ENCODE measurements around the gene TFF1. TPM values are rescaled to one million over a fixed set of nuclear protein-coding genes. Genes with fewer than 3 reads are reported as not detected.

The TFF1 gene
- not detected for total RNA-seq

- H3K36me3 ChIP-seq: no peaks in the 10 kb centered on the region
- peaks cover 8 to 14% of the 10 kb centered on the region in 2 donors for H3K4me1 ChIP-seq
- H3K4me3 ChIP-seq (replicated peaks in 1 of 3): no peak within 1 kb of the TSS
- no peak within 1 kb of the TSS for H3K27ac ChIP-seq
- no peak for DNase-seq
- WGBS, 2 donors: 84 to 96% methylated on average over 16 to 18 of the region's 19 CpGs
- no peaks in the 10 kb centered on the region for H3K27me3 ChIP-seq
- TF ChIP-seq POLR2A (IDR thresholded peaks at IDR 0.05): no peak
- TF ChIP-seq CTCF (IDR thresholded peaks at IDR 0.05): no peak
- H3K9me3 ChIP-seq: no peaks in the 10 kb centered on the region
- intact Hi-C loops (cut with DNase I): no loop called here
Observed at GRCh38 chr21:42366292-42367010, at the start of gene TFF1. TFF1 (minus strand) TSS chr21:42366535; CDS start chr21:42366495, 40 bp downstream.

- H3K36me3 ChIP-seq: no peaks in the 10 kb centered on the region
- H3K9me3 ChIP-seq: no peaks in the 10 kb centered on the region
- H3K27me3 ChIP-seq: no peaks in the 10 kb centered on the region
- intact Hi-C loops (cut with DNase I): no loop called here
- no peak overlapping the region for H3K4me3 ChIP-seq (replicated peaks in 1 of 3)
- WGBS, 2 donors: 66 to 67% methylated on average over 24 to 27 of the region's 27 CpGs
- H3K27ac ChIP-seq: no peak overlapping the region
- DNase-seq: peak in 1 of 2 donors; percentile 17
- TF ChIP-seq POLR2A (IDR thresholded peaks at IDR 0.05) (no peak), CTCF (IDR thresholded peaks at IDR 0.05) (no peak)
- H3K4me1 ChIP-seq: peaks cover 0 to 5% of the 10 kb centered on the region in 2 donors
Observed at GRCh38 chr21:42414928-42415769, 48.8 kb upstream of the TFF1 start.

GRCh38 chr21:42414553-42414927, 48.2 kb upstream of the TFF1 start:
- 92 to 99% methylated on average over 7 to 8 of the region's 8 CpGs for WGBS, 2 donors
- H3K4me3 ChIP-seq (replicated peaks in 1 of 3): no peak overlapping the region
- no peak for DNase-seq
- intact Hi-C loops (cut with DNase I): no loop called here
- TF ChIP-seq POLR2A (IDR thresholded peaks at IDR 0.05) (no peak), CTCF (IDR thresholded peaks at IDR 0.05) (no peak)
- H3K36me3 ChIP-seq: no peaks in the 10 kb centered on the region
- H3K27ac ChIP-seq: no peak overlapping the region
- no peaks in the 10 kb centered on the region for H3K27me3 ChIP-seq
- H3K4me1 ChIP-seq: peaks cover 0 to 5% of the 10 kb centered on the region in 2 donors
- H3K9me3 ChIP-seq: no peaks in the 10 kb centered on the region

- no peak overlapping the region for H3K27ac ChIP-seq
- no peak overlapping the region for H3K4me3 ChIP-seq (replicated peaks in 1 of 3)
- 94 to 97% methylated on average over 8 of the region's 8 CpGs for WGBS, 2 donors
- intact Hi-C loops (cut with DNase I): no loop called here
- no peaks in the 10 kb centered on the region for H3K27me3 ChIP-seq
- no peak for DNase-seq
- TF ChIP-seq CTCF (IDR thresholded peaks at IDR 0.05): no peak
- TF ChIP-seq POLR2A (IDR thresholded peaks at IDR 0.05): no peak
- H3K9me3 ChIP-seq: no peaks in the 10 kb centered on the region
- peaks cover 0 to 5% of the 10 kb centered on the region in 2 donors for H3K4me1 ChIP-seq
- H3K36me3 ChIP-seq: no peaks in the 10 kb centered on the region
Observed at GRCh38 chr21:42414066-42414465, 47.7 kb upstream of the TFF1 start.

- DNase-seq: no peak
Observed at GRCh38 chr21:42413500-42413899, 47.2 kb upstream of the TFF1 start.

More at GRCh38 chr21:42413500-42413899, 47.2 kb upstream of the TFF1 start:
- intact Hi-C loops (cut with DNase I): no loop called here
- TF ChIP-seq POLR2A (IDR thresholded peaks at IDR 0.05) (no peak), CTCF (IDR thresholded peaks at IDR 0.05) (no peak)
- peaks cover 0 to 5% of the 10 kb centered on the region in 2 donors for H3K4me1 ChIP-seq
- no peaks in the 10 kb centered on the region for H3K36me3 ChIP-seq
- no peak overlapping the region for H3K27ac ChIP-seq
- no peaks in the 10 kb centered on the region for H3K9me3 ChIP-seq
- WGBS, 2 donors: 93 to 98% methylated on average over 4 of the region's 4 CpGs
- H3K4me3 ChIP-seq (replicated peaks in 1 of 3): no peak overlapping the region
- no peaks in the 10 kb centered on the region for H3K27me3 ChIP-seq

Measured in thyroid gland (tissue), 4 donors.